HepG2 (cell line): ENCODE data around the gene CSE1L. TPM values are rescaled to one million over a fixed set of nuclear protein-coding genes. Genes with fewer than 3 reads are reported as not detected.
A peak's percentile ranks its signal among the peaks of the same experiment; 100 is the strongest.

Experiments used
- ATAC-seq: fragments of 200-7000 bp; cut with Tn5 transposase; 3 replicates; pipeline ENCODE4 v1.9.1; 2020; ENCODE audit warnings: mild to moderate bottlenecking, moderate library complexity
- BruUV-seq: library from RNA; stranded (reverse); fragments of 400-500 nt; replicated peaks from 2 replicates; lab custom pipeline; 2021; lab: Mats Ljungman, UMichigan
- CTCF ChIA-PET: fragments of 300-600 bp; formaldehyde crosslinking; extraction: SDS; loops from one replicate; lab custom pipeline; 2021; ENCODE audit warnings: low total read pairs, inconsistent platforms, low intra/inter-chr PET ratio; lab: Yijun Ruan, JAX
- POLR2A ChIA-PET: fragments of 350-600 bp; sonication (Branson Sonifier 250); formaldehyde crosslinking; loops from one replicate; lab custom pipeline; 2020; ENCODE audit warnings: antibody characterized with exemption, inconsistent platforms; lab: Yijun Ruan, JAX
- DNase-seq: peaks from one replicate; pipeline ENCODE4 v3.0.0-alpha.2; 2015; ENCODE audit warnings: low spot score
- FAIRE-seq: peaks from 3 replicates; lab custom pipeline; 2011; peaks lifted over from hg19 to GRCh38; lab: Jason Lieb, UNC
- H2AFZ ChIP-seq: one replicate; pipeline ENCODE4 v1.6.1; 2011; ENCODE audit warnings: low read length, inconsistent platforms
- H3K27ac ChIP-seq: fragments of 300-600 bp; 3 replicates; pipeline ENCODE4 v1.8.0; 2011; ENCODE audit warnings: mixed run types, mild to moderate bottlenecking, mixed read lengths, low read length, inconsistent platforms; ENCODE audit not compliant: insufficient read depth; ENCODE audit errors: extremely low read length
- H3K27me3 ChIP-seq, 2 experiments: fragments of 200-600 bp in 1 of 2; 2 replicates in 1 of 2; 3 replicates in 1 of 2; pipeline versions ENCODE4 v1.6.0 to v1.8.0; 2011; ENCODE audit warnings: low read length in 2 of 2, mild to moderate bottlenecking in 2 of 2, moderate library complexity in 2 of 2, inconsistent platforms in 1 of 2; ENCODE audit not compliant: insufficient read depth in 2 of 2, control insufficient read depth in 1 of 2
- H3K36me3 ChIP-seq, 2 experiments: fragments of 200-600 bp in 1 of 2; replicated peaks in 1 of 2; 2 replicates in 1 of 2; 3 replicates in 1 of 2; pipeline versions ENCODE4 v1.5.1 to v1.8.0; 2011; ENCODE audit warnings: low read length in 2 of 2, inconsistent platforms in 1 of 2; ENCODE audit not compliant: insufficient read depth in 2 of 2, control insufficient read depth in 1 of 2
- H3K4me1 ChIP-seq: 2 replicates; pipeline ENCODE4 v1.5.1; 2012; ENCODE audit warnings: low read length, inconsistent platforms; ENCODE audit not compliant: insufficient read depth
- H3K4me2 ChIP-seq: 2 replicates; pipeline ENCODE4 v1.6.0; 2011; ENCODE audit warnings: low read depth, low read length, inconsistent platforms
- H3K4me3 ChIP-seq, 3 experiments: fragments of 200-600 bp in 1 of 3; sonication (generic), shearing (Covaris generic) in 1 of 3; replicated peaks in 1 of 3; 2 replicates each; pipeline ENCODE4 v1.5.1; 2011 to 2016; ENCODE audit warnings: low read length in 3 of 3, inconsistent platforms in 2 of 3, low read depth in 2 of 3, mild to moderate bottlenecking in 2 of 3, control low read depth in 1 of 3, mixed read lengths in 1 of 3; ENCODE audit not compliant: insufficient read depth in 1 of 3
- H3K79me2 ChIP-seq: one replicate; pipeline ENCODE4 v1.6.1; 2011; ENCODE audit warnings: low read length, inconsistent platforms; ENCODE audit not compliant: insufficient read depth
- H3K9ac ChIP-seq: 2 replicates; pipeline ENCODE4 v1.6.0; 2011; ENCODE audit warnings: mild to moderate bottlenecking, low read depth, low read length, inconsistent platforms; ENCODE audit not compliant: insufficient read depth
- H3K9me3 ChIP-seq: 2 replicates; pipeline ENCODE4 v1.5.1; 2012; ENCODE audit warnings: mild to moderate bottlenecking, low read length
- H4K20me1 ChIP-seq: 2 replicates; pipeline ENCODE4 v1.6.0; 2011; ENCODE audit warnings: inconsistent platforms, mild to moderate bottlenecking, low read length, moderate library complexity; ENCODE audit not compliant: insufficient read depth
- ETV5 ChIP-seq: IDR thresholded peaks from 2 replicates; pipeline ENCODE4 v1.6.1; 2018; ENCODE audit warnings: missing biosample characterization, missing genetic modification reagents, inconsistent platforms, borderline replicate concordance
- GTF2F1 ChIP-seq: fragments of 150-350 bp; IDR thresholded peaks from 2 replicates; pipeline ENCODE4 v1.6.1; 2014; ENCODE audit warnings: low read length
- HES4 ChIP-seq: sonication (generic); formaldehyde crosslinking; IDR thresholded peaks from 2 replicates; pipeline ENCODE4 v1.9.0; 2021; ENCODE audit warnings: mild to moderate bottlenecking, missing genetic modification reagents, borderline replicate concordance
- KLF11 ChIP-seq: IDR thresholded peaks from 2 replicates; pipeline ENCODE4 v1.6.1; 2016; ENCODE audit warnings: missing compliant biosample characterization
- NFKBIZ ChIP-seq: IDR thresholded peaks from 2 replicates; pipeline ENCODE4 v1.6.1; 2018; ENCODE audit warnings: missing genetic modification reagents, missing compliant biosample characterization
- PITX1 ChIP-seq: sonication (generic); formaldehyde crosslinking; IDR thresholded peaks from 2 replicates; pipeline ENCODE4 v1.5.1; 2020; ENCODE audit warnings: mild to moderate bottlenecking, missing genetic modification reagents
- PPARG ChIP-seq: conservative IDR thresholded peaks from 2 replicates; pipeline ENCODE4 v1.6.1; 2016; ENCODE audit warnings: missing biosample characterization, missing genetic modification reagents
- RAD21 ChIP-seq: fragments of 450-650 bp; formaldehyde crosslinking; IDR thresholded peaks from 2 replicates; pipeline ENCODE4 v1.5.0; 2020; ENCODE audit warnings: mild to moderate bottlenecking
- SKI ChIP-seq: fragments of 450-650 bp; IDR thresholded peaks from one replicate; pipeline ENCODE4 v1.6.1; 2018; ENCODE audit warnings: mild to moderate bottlenecking; ENCODE audit not compliant: partially characterized antibody
- SMAD3 ChIP-seq: sonication (generic); formaldehyde crosslinking; IDR thresholded peaks from 2 replicates; pipeline ENCODE4 v1.4.0; 2020; ENCODE audit warnings: missing genetic modification reagents
- SMC3 ChIP-seq: IDR thresholded peaks from 2 replicates; pipeline ENCODE4 v1.6.1; 2011; ENCODE audit warnings: low read length, improper control_type of control experiment
- STAG1 ChIP-seq: sonication (generic); formaldehyde crosslinking; IDR thresholded peaks from 2 replicates; pipeline ENCODE4 v1.4.0; 2020; ENCODE audit warnings: missing genetic modification reagents
- TGIF2 ChIP-seq: IDR thresholded peaks from 2 replicates; pipeline ENCODE4 v1.6.1; 2016; ENCODE audit warnings: control low read depth, missing compliant biosample characterization
- THAP11 ChIP-seq: IDR thresholded peaks from 2 replicates; pipeline ENCODE4 v1.6.1; 2016; ENCODE audit warnings: missing biosample characterization, missing genetic modification reagents
- ZFY ChIP-seq: sonication (generic); formaldehyde crosslinking; IDR thresholded peaks from 2 replicates; pipeline ENCODE4 v1.4.0; 2020; ENCODE audit warnings: missing genetic modification reagents
- ZMAT3 ChIP-seq: sonication (generic); formaldehyde crosslinking; conservative IDR thresholded peaks from 2 replicates; pipeline ENCODE4 v1.7.0; 2021; ENCODE audit warnings: missing genetic modification reagents
- ZNF816 ChIP-seq: sonication (generic); formaldehyde crosslinking; IDR thresholded peaks from 2 replicates; pipeline ENCODE4 v1.8.0; 2022; ENCODE audit warnings: missing genetic modification reagents, mild to moderate bottlenecking, borderline replicate concordance
- ZNF839 ChIP-seq: sonication (generic); formaldehyde crosslinking; IDR thresholded peaks from 2 replicates; pipeline ENCODE4 v1.4.0; 2020; ENCODE audit warnings: missing genetic modification reagents, mild to moderate bottlenecking, borderline replicate concordance
- WGBS: methylation state at CpG from one replicate; pipeline ENCODE4 v1.1.6; 2017; ENCODE audit warnings: low lambda C conversion rate; 5-methylcytosine and 5-hydroxymethylcytosine counted together
- in situ Hi-C: cut with HindIII; loops from 2 replicates; pipeline ENCODE4 v1.10.0; 2017; ENCODE audit warnings: low pct_unique_long_range_greater_than_20kb; ENCODE audit not compliant: extremely low pct_ligation_motif_present
- intact Hi-C: fragments of 100-400 bp; cut with micrococcal nuclease; formaldehyde crosslinking; loops from one replicate; pipeline ENCODE4 v1.10.0; 2022; ENCODE audit not compliant: unreplicated experiment
- polyA plus RNA-seq, 8 experiments: library from polyadenylated mRNA; depleted of rRNA in 3 of 8; stranded (reverse) in 7 of 8; unstranded in 1 of 8; fragments of >200 nt; fragmentation: Illumina TruSeq in 4 of 8; extraction: Trizol in 4 of 8; gene quantifications; 2 replicates each; pipeline versions ENCODE4 v1.2.1 to v1.2.3, GENCODE V29; 2011 to 2016; ENCODE audit warnings: low read depth in 4 of 8, missing spikeins in 1 of 8, mixed read lengths in 1 of 8; ENCODE audit not compliant: insufficient read depth in 1 of 8
- total RNA-seq, 5 experiments: library from RNA; depleted of rRNA; stranded (reverse); fragments of >200 nt; fragmentation: Illumina TruSeq; extraction: Trizol; gene quantifications; 2 replicates each; pipeline ENCODE4 v1.2.3, GENCODE V29; 2016; ENCODE audit warnings: low read depth in 1 of 5
- TF ChIP-seq, protein P1 (sequence below): sonication (generic); formaldehyde crosslinking; IDR thresholded peaks from 2 replicates; pipeline ENCODE4 v1.5.1; 2020; ENCODE audit warnings: missing genetic modification reagents, mild to moderate bottlenecking, borderline replicate concordance
- TF ChIP-seq, protein P2 (sequence below): sonication (generic); formaldehyde crosslinking; IDR thresholded peaks from 2 replicates; pipeline ENCODE4 v1.4.0; 2020; ENCODE audit warnings: mild to moderate bottlenecking, missing genetic modification reagents
- TF ChIP-seq, protein P3 (sequence below): sonication (generic); formaldehyde crosslinking; IDR thresholded peaks from 2 replicates; pipeline ENCODE4 v1.5.0; 2020; ENCODE audit warnings: mild to moderate bottlenecking, missing genetic modification reagents

The CSE1L gene
- total and polyA plus RNA-seq, 2 of the 13 experiments (the other 11 are each of a cell fraction or from before 2014, with no cell fraction given) = 56.9 to 258 TPM

DNA sequence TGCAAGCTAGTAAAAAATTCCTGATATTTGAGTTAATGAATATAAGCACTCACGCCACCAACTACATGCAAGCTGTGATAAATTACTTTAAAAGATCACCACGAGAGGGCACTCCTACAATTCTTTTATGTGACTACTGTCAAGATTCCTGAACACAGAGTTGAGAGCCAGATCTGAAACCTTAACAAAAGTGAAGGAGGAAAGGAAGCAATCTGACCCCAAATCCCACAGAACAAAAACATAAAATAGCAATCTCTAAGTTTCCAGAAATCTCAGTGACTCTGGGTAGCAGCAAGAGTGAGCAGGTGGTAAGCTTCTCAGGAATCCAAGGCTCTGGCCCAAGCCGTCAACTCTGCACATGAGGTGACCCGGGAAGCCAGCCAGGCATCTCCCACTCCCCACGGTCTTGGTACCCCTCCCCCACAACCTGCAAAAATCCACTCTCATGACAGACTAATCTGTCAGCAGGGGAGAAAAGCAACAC is 86.9 kb downstream of the CSE1L start:
- Histone ChIP-seq H3K79me2 (peaks cover 19% of the 10 kb centered on the region), H3K27me3 (no peaks in the 10 kb centered on the region), H4K20me1 (peaks cover 16% of the 10 kb centered on the region), H3K4me2 (no peak overlapping the region), H3K9ac (no peak overlapping the region), H3K27ac (no peak overlapping the region), H3K36me3 (peaks cover 44 to 72% of the 10 kb centered on the region in 2 experiments), H3K4me1 (peaks cover 13% of the 10 kb centered on the region; the same call in 1 of the 2 replicates), H3K9me3 (no peaks in the 10 kb centered on the region), H3K4me3 (no peak overlapping the region), H2AFZ (no peak overlapping the region)
- FAIRE-seq (peak; percentile 56), ATAC-seq (peak; percentile 75), DNase-seq (peak; percentile 83)
- intact Hi-C loops = loop anchor here (1.0 kb wide), 2 partner anchors 74 to 84 kb away; no protein-coding TSS in a partner anchor
- ChIA-PET POLR2A (interaction anchor here (0.5 to 1.9 kb wide), 7 partner anchors 21 to 86 kb away, joined by 3 to 9 read pairs (median 3); partner anchors contain the start of gene DDX27), CTCF (interaction anchor here (1.2 to 5.6 kb wide), 4 partner anchors 74 to 93 kb away, joined by 3 to 70 read pairs (median 10); partner anchors contain the start of gene DDX27)
- in situ Hi-C loops = loop anchor here (5.0 kb wide), 1 partner anchor 84 kb away; the partner anchor contains the start of gene DDX27
- no TSS peak for BruUV-seq
- WGBS = 67% methylated on average over 5 of the region's 5 CpGs
- peak; percentile 83 for TF ChIP-seq RAD21 (CRISPR knock-in tag)
- peak; percentile 72 for TF ChIP-seq SMC3
- TF ChIP-seq TGIF2 (CRISPR knock-in tag) = peak; percentile 60; the same call in 1 of the 2 replicates
- TF ChIP-seq THAP11 (CRISPR knock-in tag) = peak; percentile 39; the same call in 1 of the 2 replicates
- TF ChIP-seq HES4 (CRISPR knock-in tag) = no peak
- TF ChIP-seq ZMAT3 (CRISPR knock-in tag) = 0 out of 2 replicates have a peak, but pooled peaks have one; percentile 60
- no peak for TF ChIP-seq SMAD3 (CRISPR knock-in tag)
- TF ChIP-seq PITX1 (CRISPR knock-in tag) = no peak
- TF ChIP-seq NFKBIZ (CRISPR knock-in tag) = no peak
- no peak for TF ChIP-seq GTF2F1
- TF ChIP-seq ZNF816 (CRISPR knock-in tag) = no peak
- no peak for TF ChIP-seq ZFY
- TF ChIP-seq, protein P1, sequence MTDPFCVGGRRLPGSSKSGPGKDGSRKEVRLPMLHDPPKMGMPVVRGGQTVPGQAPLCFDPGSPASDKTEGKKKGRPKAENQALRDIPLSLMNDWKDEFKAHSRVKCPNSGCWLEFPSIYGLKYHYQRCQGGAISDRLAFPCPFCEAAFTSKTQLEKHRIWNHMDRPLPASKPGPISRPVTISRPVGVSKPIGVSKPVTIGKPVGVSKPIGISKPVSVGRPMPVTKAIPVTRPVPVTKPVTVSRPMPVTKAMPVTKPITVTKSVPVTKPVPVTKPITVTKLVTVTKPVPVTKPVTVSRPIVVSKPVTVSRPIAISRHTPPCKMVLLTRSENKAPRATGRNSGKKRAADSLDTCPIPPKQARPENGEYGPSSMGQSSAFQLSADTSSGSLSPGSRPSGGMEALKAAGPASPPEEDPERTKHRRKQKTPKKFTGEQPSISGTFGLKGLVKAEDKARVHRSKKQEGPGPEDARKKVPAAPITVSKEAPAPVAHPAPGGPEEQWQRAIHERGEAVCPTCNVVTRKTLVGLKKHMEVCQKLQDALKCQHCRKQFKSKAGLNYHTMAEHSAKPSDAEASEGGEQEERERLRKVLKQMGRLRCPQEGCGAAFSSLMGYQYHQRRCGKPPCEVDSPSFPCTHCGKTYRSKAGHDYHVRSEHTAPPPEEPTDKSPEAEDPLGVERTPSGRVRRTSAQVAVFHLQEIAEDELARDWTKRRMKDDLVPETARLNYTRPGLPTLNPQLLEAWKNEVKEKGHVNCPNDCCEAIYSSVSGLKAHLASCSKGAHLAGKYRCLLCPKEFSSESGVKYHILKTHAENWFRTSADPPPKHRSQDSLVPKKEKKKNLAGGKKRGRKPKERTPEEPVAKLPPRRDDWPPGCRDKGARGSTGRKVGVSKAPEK (CRISPR knock-in tag) = no peak
- TF ChIP-seq ZNF839 (CRISPR knock-in tag) = no peak
- no peak for TF ChIP-seq SKI
- TF ChIP-seq, protein P2, sequence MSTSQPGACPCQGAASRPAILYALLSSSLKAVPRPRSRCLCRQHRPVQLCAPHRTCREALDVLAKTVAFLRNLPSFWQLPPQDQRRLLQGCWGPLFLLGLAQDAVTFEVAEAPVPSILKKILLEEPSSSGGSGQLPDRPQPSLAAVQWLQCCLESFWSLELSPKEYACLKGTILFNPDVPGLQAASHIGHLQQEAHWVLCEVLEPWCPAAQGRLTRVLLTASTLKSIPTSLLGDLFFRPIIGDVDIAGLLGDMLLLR (CRISPR knock-in tag) = no peak
- TF ChIP-seq PPARG (CRISPR knock-in tag) = peak; percentile 54; the same call in 1 of the 2 replicates
- no peak for TF ChIP-seq KLF11 (CRISPR knock-in tag)
- TF ChIP-seq, protein P3, sequence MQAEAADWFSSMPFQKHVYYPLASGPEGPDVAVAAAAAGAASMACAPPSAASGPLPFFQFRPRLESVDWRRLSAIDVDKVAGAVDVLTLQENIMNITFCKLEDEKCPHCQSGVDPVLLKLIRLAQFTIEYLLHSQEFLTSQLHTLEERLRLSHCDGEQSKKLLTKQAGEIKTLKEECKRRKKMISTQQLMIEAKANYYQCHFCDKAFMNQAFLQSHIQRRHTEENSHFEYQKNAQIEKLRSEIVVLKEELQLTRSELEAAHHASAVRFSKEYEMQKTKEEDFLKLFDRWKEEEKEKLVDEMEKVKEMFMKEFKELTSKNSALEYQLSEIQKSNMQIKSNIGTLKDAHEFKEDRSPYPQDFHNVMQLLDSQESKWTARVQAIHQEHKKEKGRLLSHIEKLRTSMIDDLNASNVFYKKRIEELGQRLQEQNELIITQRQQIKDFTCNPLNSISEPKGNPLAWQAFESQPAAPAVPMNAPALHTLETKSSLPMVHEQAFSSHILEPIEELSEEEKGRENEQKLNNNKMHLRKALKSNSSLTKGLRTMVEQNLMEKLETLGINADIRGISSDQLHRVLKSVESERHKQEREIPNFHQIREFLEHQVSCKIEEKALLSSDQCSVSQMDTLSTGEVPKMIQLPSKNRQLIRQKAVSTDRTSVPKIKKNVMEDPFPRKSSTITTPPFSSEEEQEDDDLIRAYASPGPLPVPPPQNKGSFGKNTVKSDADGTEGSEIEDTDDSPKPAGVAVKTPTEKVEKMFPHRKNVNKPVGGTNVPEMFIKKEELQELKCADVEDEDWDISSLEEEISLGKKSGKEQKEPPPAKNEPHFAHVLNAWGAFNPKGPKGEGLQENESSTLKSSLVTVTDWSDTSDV = no peak
- TF ChIP-seq STAG1 (CRISPR knock-in tag) = peak; percentile 88
- TF ChIP-seq ETV5 = no peak
